PC-3 (cell line): ENCODE data around the gene SPRN.

Experiments used
- EZH2 ChIP-seq: fragments of 300-600 bp; sonication (generic); IDR thresholded peaks from one replicate; pipeline ENCODE4 v1.6.1; 2017; ENCODE audit warnings: antibody characterized with exemption, mild to moderate bottlenecking, low read length; ENCODE audit not compliant: unreplicated experiment
- EZH2phosphoT487 ChIP-seq: fragments of 300-600 bp; sonication (generic); IDR thresholded peaks from 2 replicates; pipeline ENCODE4 v1.6.1; 2018; ENCODE audit warnings: mild to moderate bottlenecking, antibody characterized with exemption, low read length, borderline replicate concordance
- TF ChIP-seq, protein P1 (sequence below): fragments of 300-600 bp; sonication (generic); conservative IDR thresholded peaks from 2 replicates; pipeline ENCODE4 v1.5.1; 2017; ENCODE audit warnings: antibody characterized with exemption, low read depth, mild to moderate bottlenecking, low read length

DNA sequence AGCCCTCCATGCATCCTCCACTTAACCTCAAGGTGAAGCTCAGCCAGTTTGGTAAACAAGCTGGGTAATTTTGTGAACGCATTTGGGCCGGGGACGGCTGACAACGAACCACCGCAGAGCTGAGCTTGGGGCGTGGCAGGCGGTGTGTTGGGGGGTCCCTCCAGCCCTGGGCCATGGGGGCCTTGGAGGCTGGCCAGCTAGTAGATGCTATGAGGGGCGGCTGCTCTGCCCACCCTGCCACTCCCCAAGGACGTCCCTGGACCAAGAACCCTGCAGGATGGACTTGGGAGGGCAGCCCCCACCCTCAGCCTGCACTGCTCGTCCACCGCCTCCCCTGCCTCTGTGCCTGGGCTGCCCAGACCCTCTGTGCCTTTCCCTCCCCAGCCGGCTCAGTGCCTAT, 17.4 kb upstream of the SPRN start:
- TF ChIP-seq, protein P1, sequence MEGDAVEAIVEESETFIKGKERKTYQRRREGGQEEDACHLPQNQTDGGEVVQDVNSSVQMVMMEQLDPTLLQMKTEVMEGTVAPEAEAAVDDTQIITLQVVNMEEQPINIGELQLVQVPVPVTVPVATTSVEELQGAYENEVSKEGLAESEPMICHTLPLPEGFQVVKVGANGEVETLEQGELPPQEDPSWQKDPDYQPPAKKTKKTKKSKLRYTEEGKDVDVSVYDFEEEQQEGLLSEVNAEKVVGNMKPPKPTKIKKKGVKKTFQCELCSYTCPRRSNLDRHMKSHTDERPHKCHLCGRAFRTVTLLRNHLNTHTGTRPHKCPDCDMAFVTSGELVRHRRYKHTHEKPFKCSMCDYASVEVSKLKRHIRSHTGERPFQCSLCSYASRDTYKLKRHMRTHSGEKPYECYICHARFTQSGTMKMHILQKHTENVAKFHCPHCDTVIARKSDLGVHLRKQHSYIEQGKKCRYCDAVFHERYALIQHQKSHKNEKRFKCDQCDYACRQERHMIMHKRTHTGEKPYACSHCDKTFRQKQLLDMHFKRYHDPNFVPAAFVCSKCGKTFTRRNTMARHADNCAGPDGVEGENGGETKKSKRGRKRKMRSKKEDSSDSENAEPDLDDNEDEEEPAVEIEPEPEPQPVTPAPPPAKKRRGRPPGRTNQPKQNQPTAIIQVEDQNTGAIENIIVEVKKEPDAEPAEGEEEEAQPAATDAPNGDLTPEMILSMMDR, result no peak
- no peak for TF ChIP-seq EZH2phosphoT487
- no peak for TF ChIP-seq EZH2
